AG09309 (cell line): ENCODE results near the gene DAAM2.
A peak's percentile ranks its signal among the peaks of the same experiment; 100 is the strongest.

Experiments used
- DNase-seq: peaks from one replicate; pipeline ENCODE4 v3.0.0-alpha.2; 2010; ENCODE audit warnings: low read depth
- H3K4me3 ChIP-seq: 2 replicates; pipeline ENCODE4 v1.5.1; 2011; ENCODE audit warnings: mild to moderate bottlenecking, low read depth, low read length, moderate library complexity; ENCODE audit not compliant: control insufficient read depth
- TF ChIP-seq, protein P1 (sequence below): IDR thresholded peaks from 2 replicates; pipeline ENCODE4 v1.5.1; 2011; ENCODE audit warnings: mild to moderate bottlenecking, low read depth, low read length, inconsistent platforms; ENCODE audit not compliant: insufficient read depth, control insufficient read depth; ENCODE audit errors: missing control alignments

DAAM2 gene

DNA sequence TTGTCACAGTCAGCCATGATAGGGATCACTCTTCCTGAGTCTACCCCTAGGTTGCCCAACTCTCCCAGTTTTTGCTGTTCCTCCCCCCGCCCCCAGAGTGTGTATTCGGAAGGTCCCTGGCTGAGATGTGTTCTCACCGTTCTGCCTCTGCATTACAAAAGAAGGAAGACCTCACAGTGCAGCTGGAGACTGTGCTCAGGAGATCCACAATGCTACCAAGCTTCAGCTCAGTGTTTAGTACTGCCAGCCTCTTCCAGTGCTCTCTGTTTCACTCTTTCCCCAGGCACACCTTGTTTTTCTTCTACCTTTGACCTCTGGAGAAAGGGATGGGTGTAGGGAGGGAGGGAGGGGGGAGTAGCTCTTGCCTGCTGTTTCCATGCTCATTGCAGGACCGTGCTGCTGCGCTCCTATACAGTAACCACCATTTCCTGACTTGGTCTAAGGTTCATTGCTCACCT, 155.5 kb downstream of the DAAM2 start:
- TF ChIP-seq, protein P1, sequence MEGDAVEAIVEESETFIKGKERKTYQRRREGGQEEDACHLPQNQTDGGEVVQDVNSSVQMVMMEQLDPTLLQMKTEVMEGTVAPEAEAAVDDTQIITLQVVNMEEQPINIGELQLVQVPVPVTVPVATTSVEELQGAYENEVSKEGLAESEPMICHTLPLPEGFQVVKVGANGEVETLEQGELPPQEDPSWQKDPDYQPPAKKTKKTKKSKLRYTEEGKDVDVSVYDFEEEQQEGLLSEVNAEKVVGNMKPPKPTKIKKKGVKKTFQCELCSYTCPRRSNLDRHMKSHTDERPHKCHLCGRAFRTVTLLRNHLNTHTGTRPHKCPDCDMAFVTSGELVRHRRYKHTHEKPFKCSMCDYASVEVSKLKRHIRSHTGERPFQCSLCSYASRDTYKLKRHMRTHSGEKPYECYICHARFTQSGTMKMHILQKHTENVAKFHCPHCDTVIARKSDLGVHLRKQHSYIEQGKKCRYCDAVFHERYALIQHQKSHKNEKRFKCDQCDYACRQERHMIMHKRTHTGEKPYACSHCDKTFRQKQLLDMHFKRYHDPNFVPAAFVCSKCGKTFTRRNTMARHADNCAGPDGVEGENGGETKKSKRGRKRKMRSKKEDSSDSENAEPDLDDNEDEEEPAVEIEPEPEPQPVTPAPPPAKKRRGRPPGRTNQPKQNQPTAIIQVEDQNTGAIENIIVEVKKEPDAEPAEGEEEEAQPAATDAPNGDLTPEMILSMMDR, result no peak
- DNase-seq, result no peak
- H3K4me3 ChIP-seq, result no peak overlapping the region

DNA sequence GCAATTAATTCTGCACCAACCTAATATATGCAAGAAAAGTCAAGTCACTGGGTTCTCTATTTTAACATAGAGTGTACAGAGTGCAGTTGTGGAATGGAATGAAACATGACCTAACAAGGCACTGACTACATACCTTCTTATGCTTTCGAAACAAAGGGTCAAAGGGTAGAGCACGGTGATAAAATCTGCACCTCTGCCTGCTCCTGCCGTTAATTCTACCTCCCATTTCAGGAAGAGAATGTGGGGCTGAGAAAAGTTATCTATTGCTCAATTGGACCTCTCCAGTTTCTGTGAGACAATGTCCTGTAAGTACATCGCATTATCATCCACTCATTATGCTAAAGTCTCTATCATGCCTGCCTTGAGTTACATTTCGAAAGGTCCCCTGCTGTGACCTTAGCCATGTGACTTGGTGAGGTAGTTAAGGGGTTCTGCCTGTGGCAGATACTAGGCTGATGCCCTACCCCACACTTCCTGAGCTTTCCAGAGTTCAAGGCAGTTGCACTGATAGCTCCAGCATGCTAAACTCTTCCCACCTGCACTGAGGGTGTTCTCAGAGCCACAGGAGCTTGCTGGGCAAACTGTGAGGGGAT, 156.1 kb downstream of the DAAM2 start:
- TF ChIP-seq, protein P1, result no peak
- no peak for DNase-seq
- H3K4me3 ChIP-seq, result no peak overlapping the region

DNA sequence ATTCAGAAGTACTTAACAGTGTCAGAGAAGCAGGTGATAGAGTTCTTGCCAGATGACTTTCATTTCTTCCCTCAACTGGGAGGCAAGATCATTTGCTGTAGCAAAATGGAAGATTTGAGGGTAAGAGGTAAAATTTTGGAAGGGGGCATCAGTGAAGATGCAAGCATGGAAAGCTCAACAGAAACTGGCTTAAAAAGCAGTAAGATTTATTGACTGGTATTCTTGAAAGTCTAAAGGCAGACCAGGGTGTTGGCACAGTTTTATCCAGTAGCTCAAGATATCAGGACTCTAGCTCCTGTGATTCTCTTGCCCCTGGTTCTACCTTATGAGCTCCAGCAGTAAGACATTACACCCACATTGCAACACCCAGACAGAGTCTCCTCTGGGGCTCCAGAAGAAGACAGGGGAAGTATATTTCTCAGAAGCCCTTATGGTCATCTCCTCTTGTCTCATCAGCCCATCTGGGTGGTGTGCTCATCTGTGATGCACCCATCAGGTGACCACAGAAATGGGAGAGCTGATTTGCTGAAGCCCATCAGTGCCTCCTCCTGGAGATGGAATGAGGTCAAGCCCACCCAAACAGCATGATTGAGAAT, 158.0 kb downstream of the DAAM2 start:
- TF ChIP-seq, protein P1, result no peak
- DNase-seq, result no peak
- no peak overlapping the region for H3K4me3 ChIP-seq

DNA sequence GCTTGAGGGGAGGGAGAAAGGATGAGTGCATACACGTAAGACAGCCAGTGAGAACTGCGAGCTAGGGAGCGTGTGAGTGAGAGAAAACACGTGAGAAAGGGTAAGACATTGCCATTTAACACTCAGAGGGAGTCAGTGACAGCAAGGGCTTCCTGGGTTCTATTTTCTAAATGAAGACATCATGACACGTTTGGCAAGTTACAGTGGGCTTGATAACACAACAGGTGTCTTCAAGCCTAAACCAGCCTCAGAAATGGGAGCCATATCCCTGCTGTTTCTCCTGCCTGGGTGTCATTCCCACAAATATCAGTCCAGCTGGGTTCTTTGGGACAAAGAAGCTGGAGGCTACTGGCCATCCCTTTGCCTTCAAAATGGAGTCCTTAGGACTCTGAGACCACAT, 159.0 kb downstream of the DAAM2 start:
- TF ChIP-seq, protein P1, result no peak
- no peak for DNase-seq
- no peak overlapping the region for H3K4me3 ChIP-seq

DNA sequence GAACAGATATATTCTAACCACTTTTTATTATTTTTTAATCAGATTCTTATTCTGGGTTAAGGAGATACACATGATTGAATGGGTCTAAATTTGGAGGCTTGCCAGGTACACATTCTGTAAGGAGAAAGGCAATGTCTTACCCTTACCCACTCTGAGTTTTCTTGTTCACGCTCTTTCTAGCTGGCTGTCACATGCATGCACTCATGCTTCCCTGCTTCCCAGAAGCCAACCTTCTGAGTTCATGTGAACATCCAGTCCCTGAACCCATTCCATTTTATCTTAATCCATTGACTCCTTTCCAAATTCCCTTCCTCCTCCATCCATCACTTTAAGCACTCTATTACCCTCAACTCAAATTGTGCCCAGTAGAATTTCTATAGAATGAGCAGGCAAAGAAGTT, 159.5 kb downstream of the DAAM2 start:
- H3K4me3 ChIP-seq, result no peak overlapping the region
- DNase-seq, result no peak
- TF ChIP-seq, protein P1, result no peak

DNA sequence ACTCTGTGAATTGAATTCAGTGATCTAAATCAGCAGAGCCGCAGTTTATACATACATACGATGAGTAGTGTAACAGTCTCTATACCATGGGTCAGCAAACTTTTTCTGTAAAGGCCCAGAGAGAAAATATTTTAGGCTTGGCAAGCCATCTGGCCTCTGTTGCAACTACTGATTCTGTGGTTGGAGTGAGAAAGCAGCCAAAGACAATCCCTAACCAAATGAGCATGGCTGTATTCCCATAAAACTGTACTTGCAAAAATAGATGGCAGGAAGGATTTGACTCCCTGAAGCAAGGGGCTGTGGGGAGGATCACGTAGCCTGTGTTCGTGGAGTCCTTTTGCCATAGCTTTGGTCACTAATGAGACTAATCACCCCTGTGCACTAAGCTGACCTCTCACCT, 160.0 kb downstream of the DAAM2 start:
- DNase-seq, result peak; percentile 21
- TF ChIP-seq, protein P1, result no peak

More for the DNA sequence above, 160.0 kb downstream of the DAAM2 start:
- no peak overlapping the region for H3K4me3 ChIP-seq
